AG09309 (cell line): Measurements from ENCODE around the gene HMGXB3.

Experiments used
- DNase-seq: peaks from one replicate; pipeline ENCODE4 v3.0.0-alpha.2; 2010; ENCODE audit warnings: low read depth
- H3K4me3 ChIP-seq: 2 replicates; pipeline ENCODE4 v1.5.1; 2011; ENCODE audit warnings: mild to moderate bottlenecking, low read depth, low read length, moderate library complexity; ENCODE audit not compliant: control insufficient read depth
- CTCF ChIP-seq: IDR thresholded peaks from 2 replicates; pipeline ENCODE4 v1.5.1; 2011; ENCODE audit warnings: mild to moderate bottlenecking, low read depth, low read length, inconsistent platforms; ENCODE audit not compliant: insufficient read depth, control insufficient read depth; ENCODE audit errors: missing control alignments

HMGXB3 gene

GRCh38 chr5:150000256-150000989 is at the start of gene HMGXB3, which contains the start of gene TIGD6:
HMGXB3 (plus strand) TSS chr5:150000739; CDS start chr5:150004853, 4,114 bp downstream.
TIGD6 (minus strand) TSS chr5:150000654; CDS start chr5:149996348, 4,306 bp downstream.
- peak; percentile 80 for DNase-seq
- TF ChIP-seq CTCF, result peak; percentile 10
- peak within 1 kb of the TSS; percentile 93 for H3K4me3 ChIP-seq

- no peak overlapping the region for H3K4me3 ChIP-seq
- DNase-seq, result no peak
- TF ChIP-seq CTCF, result no peak
Measured at GRCh38 chr5:149951138-149951749, 49.3 kb upstream of the HMGXB3 start.

- no peak for DNase-seq
- TF ChIP-seq CTCF, result no peak
- H3K4me3 ChIP-seq, result no peak overlapping the region
Measured at GRCh38 chr5:149953436-149954121, 47.0 kb upstream of the HMGXB3 start.

GRCh38 chr5:149954798-149955197 is 45.7 kb upstream of the HMGXB3 start:
- no peak overlapping the region for H3K4me3 ChIP-seq
- TF ChIP-seq CTCF, result no peak
- DNase-seq, result no peak

- no peak overlapping the region for H3K4me3 ChIP-seq
- TF ChIP-seq CTCF, result no peak
- DNase-seq, result peak; percentile 71
Measured at GRCh38 chr5:149956685-149957084, 43.9 kb upstream of the HMGXB3 start.

GRCh38 chr5:149957855-149958254 is 42.7 kb upstream of the HMGXB3 start:
- TF ChIP-seq CTCF, result no peak
- DNase-seq, result no peak
- no peak overlapping the region for H3K4me3 ChIP-seq
